Activated B cell treated with CpG ODN at 0.5 μM for 24 hours (primary cell): ENCODE results near the gene ADGRG2. TPM values are rescaled to one million over a fixed set of nuclear protein-coding genes. Genes with fewer than 3 reads are reported as not detected.
"Not testable (repeated sequence)": the region's sequence is repeated elsewhere in the genome, so short reads cannot be mapped to it uniquely, and the experiment has no call there.

Experiments
- ATAC-seq: fragments of 200-7000 bp; cut with Tn5 transposase; one replicate; pipeline ENCODE4 v1.10.0; 2021; ENCODE audit warnings: low read depth, mild to moderate bottlenecking, moderate library complexity
- CTCF ChIA-PET: fragments of 350-600 bp; sonication (Branson Sonifier 250); formaldehyde crosslinking; loops from one replicate; lab custom pipeline; 2021; ENCODE audit warnings: antibody characterized with exemption; lab: Charles Lee
- POLR2A ChIA-PET: fragments of 350-600 bp; sonication (Branson Sonifier 250); formaldehyde crosslinking; loops from one replicate; lab custom pipeline; 2021; ENCODE audit warnings: antibody characterized with exemption; lab: Charles Lee
- DNase-seq: peaks from one replicate; pipeline ENCODE4 v3.0.0; 2022
- H3K27ac Mint-ChIP-seq: one replicate; pipeline ENCODE4 v1.8.0; 2020; ENCODE audit warnings: mixed read lengths
- H3K27me3 Mint-ChIP-seq: one replicate; pipeline ENCODE4 v1.8.0; 2021; ENCODE audit warnings: mixed read lengths
- H3K36me3 Mint-ChIP-seq: one replicate; pipeline ENCODE4 v1.8.0; 2021; ENCODE audit warnings: low read depth, mixed read lengths
- H3K4me1 Mint-ChIP-seq: one replicate; pipeline ENCODE4 v1.8.0; 2021; ENCODE audit warnings: mixed read lengths
- H3K4me3 Mint-ChIP-seq: one replicate; pipeline ENCODE4 v1.8.0; 2020; ENCODE audit warnings: mild to moderate bottlenecking, mixed read lengths
- H3K9me3 Mint-ChIP-seq: one replicate; pipeline ENCODE4 v1.8.0; 2020; ENCODE audit warnings: mixed read lengths
- intact Hi-C: fragments of 100-400 bp; cut with micrococcal nuclease; formaldehyde crosslinking; loops from one replicate; pipeline ENCODE4 v1.15.1; 2024
- total RNA-seq: library from RNA; stranded (reverse); gene quantifications from 2 replicates; pipeline ENCODE4 v1.2.3, GENCODE V29; 2022
- TF ChIP-seq, protein P1 (sequence below): fragments of 200-600 bp; IDR thresholded peaks from one replicate; pipeline ENCODE4 v1.8.0; 2022; ENCODE audit warnings: antibody characterized with exemption, mild to moderate bottlenecking

The ADGRG2 gene
- total RNA-seq, 1 donor from 2014 or later: not detected

DNA sequence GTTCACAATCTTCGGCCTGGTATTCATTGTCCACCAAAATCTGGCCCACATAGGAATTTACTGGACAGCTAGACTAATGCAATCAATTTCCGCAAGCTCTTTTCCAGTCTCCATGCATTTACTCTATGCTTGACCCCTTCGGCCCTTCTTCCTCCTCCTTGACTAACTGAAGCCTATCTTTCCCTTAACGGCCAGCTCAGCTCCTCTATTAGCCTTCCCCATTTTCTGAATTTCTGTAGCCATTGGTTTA lies 137.2 kb downstream of the ADGRG2 start:
- intact Hi-C loops: loop anchor here (1.0 to 2.0 kb wide), 3 partner anchors 311 to 1158 kb away; partner anchors contain the start of gene BCLAF3
- H3K27me3 Mint-ChIP-seq: no peaks in the 10 kb centered on the region
- H3K9me3 Mint-ChIP-seq: no peaks in the 10 kb centered on the region
- TF ChIP-seq, protein P1, sequence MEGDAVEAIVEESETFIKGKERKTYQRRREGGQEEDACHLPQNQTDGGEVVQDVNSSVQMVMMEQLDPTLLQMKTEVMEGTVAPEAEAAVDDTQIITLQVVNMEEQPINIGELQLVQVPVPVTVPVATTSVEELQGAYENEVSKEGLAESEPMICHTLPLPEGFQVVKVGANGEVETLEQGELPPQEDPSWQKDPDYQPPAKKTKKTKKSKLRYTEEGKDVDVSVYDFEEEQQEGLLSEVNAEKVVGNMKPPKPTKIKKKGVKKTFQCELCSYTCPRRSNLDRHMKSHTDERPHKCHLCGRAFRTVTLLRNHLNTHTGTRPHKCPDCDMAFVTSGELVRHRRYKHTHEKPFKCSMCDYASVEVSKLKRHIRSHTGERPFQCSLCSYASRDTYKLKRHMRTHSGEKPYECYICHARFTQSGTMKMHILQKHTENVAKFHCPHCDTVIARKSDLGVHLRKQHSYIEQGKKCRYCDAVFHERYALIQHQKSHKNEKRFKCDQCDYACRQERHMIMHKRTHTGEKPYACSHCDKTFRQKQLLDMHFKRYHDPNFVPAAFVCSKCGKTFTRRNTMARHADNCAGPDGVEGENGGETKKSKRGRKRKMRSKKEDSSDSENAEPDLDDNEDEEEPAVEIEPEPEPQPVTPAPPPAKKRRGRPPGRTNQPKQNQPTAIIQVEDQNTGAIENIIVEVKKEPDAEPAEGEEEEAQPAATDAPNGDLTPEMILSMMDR: no peak
- ChIA-PET CTCF (interaction anchor here (1.3 kb wide), 1 partner anchor 98 kb away, joined by 4 read pairs; no protein-coding TSS in a partner anchor), POLR2A (interaction anchor here (1.1 to 1.4 kb wide), 2 partner anchors 98 to 310 kb away, joined by 6 to 10 read pairs; no protein-coding TSS in a partner anchor)
- H3K36me3 Mint-ChIP-seq: no peaks in the 10 kb centered on the region
- peak overlapping the region; percentile 87 for H3K4me3 Mint-ChIP-seq
- ATAC-seq (no peak), DNase-seq (no peak)
- H3K27ac Mint-ChIP-seq: peak overlapping the region; percentile 89
- H3K4me1 Mint-ChIP-seq: peaks cover 15% of the 10 kb centered on the region

GRCh38 chrX:18984381-18985185 lies 137.7 kb downstream of the ADGRG2 start:
- DNase-seq (peak; percentile 72), ATAC-seq (peak; percentile 86)
- TF ChIP-seq, protein P1: no peak
- no peaks in the 10 kb centered on the region for H3K9me3 Mint-ChIP-seq
- H3K4me3 Mint-ChIP-seq: peak overlapping the region; percentile 87
- intact Hi-C loops: loop anchor here (1.0 to 5.0 kb wide), 8 partner anchors 98 to 1247 kb away; partner anchors contain the start of genes BCLAF3, CDKL5, PDHA1 and SCML1
- ChIA-PET POLR2A (interaction anchor here (1.1 to 1.4 kb wide), 2 partner anchors 98 to 309 kb away, joined by 6 to 10 read pairs; no protein-coding TSS in a partner anchor), CTCF (interaction anchor here (1.3 kb wide), 1 partner anchor 98 kb away, joined by 4 read pairs; no protein-coding TSS in a partner anchor)
- H3K27ac Mint-ChIP-seq: peak overlapping the region; percentile 89
- H3K36me3 Mint-ChIP-seq: no peaks in the 10 kb centered on the region
- H3K4me1 Mint-ChIP-seq: peaks cover 15% of the 10 kb centered on the region
- no peaks in the 10 kb centered on the region for H3K27me3 Mint-ChIP-seq

DNA sequence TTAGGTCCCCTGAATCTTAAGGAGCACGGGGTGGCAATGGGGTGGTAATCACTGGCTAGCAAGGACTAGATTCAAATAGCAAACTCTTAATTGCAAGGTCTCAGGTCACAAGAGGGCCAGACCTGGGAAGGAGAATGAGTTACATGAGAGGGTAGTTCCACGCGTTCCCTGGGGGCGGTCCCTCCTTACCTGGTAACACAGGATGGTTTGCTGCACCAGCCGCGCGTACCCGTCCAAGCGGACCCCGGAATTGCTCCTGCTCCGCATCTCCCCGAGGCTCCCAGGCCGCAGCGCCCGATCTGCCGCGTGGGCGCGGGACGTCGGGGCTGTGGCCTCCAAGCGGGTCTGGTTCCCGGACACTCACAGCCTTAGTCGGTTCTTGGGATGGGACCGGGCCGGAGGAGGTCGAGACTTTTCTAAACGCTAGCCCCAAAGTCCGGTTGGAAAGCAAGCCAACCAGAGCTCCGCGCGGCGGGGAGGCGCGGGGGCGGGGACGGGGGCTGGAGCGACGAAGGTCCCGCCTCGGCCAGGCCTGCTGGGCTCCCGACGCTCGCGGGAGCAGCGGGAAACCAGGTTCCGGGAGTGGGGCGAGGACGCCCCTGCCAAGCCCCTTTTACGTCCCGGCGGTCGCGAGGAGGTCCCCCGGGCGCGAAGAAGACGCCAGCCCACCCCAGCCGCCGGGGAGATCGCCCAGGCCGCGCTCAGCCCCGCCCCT lies 138.4 kb downstream of the ADGRG2 start, which contains the start of gene PHKA2:
Gene PHKA2, minus strand, starts transcription at position 449 of the 715 bp plus-strand sequence. Its CDS starts 182 bp downstream, at position 267.
- Mint-ChIP-seq H3K27me3 (no peaks in the 10 kb centered on the region), H3K4me1 (peaks cover 15% of the 10 kb centered on the region), H3K9me3 (no peaks in the 10 kb centered on the region), H3K4me3 (peak within 1 kb of the TSS; percentile 87), H3K27ac (peak within 1 kb of the TSS; percentile 89), H3K36me3 (no peaks in the 10 kb centered on the region)
- CTCF ChIA-PET: no interaction called here
- POLR2A ChIA-PET: no interaction called here
- TF ChIP-seq, protein P1: no peak
- ATAC-seq (peak; percentile 23), DNase-seq (no peak)
- intact Hi-C loops: loop anchor here (1.0 to 5.0 kb wide), 7 partner anchors 98 to 1247 kb away; partner anchors contain the start of genes BCLAF3, CDKL5, PDHA1 and SCML1

DNA sequence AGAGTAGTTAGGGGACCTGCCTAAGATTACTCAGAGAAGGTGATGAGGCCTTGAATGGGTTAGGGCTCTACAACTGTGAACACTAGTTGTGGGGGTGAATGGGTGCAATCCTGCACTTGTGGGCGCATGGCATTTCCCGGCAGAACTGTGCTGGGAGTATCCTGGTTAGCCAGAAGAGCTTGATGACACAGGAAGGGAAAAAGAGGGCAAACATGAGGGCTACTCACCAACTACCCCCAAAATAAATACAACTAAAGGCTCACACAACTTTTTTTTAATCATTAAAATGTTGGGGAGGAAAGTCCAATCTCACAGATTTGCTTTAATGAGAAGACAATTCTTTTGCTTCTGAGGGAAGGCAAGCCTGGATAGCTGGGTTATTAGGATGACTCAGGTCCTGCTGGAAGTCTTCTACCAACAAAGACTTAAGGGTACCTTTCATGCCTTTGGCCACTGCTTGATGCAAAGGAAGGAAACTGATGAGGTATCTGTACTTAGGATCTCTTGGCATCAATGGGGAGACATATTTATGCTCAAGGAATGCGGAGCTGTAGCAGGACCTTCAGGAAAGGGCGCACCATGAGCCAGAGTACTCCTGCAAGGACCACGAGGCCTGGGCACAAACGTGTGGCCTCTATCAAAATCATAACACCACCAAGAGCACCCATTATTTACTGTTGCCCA lies 141.0 kb downstream of the ADGRG2 start:
- H3K4me3 Mint-ChIP-seq: no peak overlapping the region
- TF ChIP-seq, protein P1: no peak
- intact Hi-C loops: loop anchor here (5.0 kb wide), 2 partner anchors 629 to 1244 kb away; partner anchors contain the start of genes SCML1 and SCML2
- no peak overlapping the region for H3K27ac Mint-ChIP-seq
- peaks cover 15% of the 10 kb centered on the region for H3K4me1 Mint-ChIP-seq
- no peaks in the 10 kb centered on the region for H3K27me3 Mint-ChIP-seq
- CTCF ChIA-PET: no interaction called here
- ATAC-seq (no peak), DNase-seq (no peak)
- POLR2A ChIA-PET: interaction anchor here (0.7 kb wide), 1 partner anchor 57 kb away, joined by 3 read pairs; no protein-coding TSS in a partner anchor
- no peaks in the 10 kb centered on the region for H3K36me3 Mint-ChIP-seq
- no peaks in the 10 kb centered on the region for H3K9me3 Mint-ChIP-seq

DNA sequence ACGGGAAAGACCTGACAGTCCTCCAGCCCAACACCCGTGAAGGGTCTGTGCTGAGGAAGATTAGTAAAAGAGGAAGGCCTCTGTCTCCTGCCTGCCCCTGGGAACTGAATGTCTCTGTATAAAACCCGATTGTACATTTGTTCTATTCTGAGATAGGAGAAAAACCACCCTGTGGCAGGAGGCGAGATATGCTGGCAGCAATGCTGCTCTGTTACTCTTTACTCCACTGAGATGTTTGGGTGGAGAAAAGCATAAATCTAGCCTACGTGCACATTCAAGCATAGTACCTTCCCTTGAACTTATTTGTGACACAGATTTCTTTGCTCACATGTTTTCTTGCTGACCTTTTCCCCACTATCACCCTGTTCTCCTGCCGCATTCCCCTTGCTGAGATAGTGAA lies 142.0 kb downstream of the ADGRG2 start:
- H3K27ac Mint-ChIP-seq, H3K4me3 Mint-ChIP-seq, POLR2A ChIA-PET, H3K9me3 Mint-ChIP-seq, H3K27me3 Mint-ChIP-seq, DNase-seq, H3K36me3 Mint-ChIP-seq, CTCF ChIA-PET, ATAC-seq: not testable (repeated sequence)
- peaks cover 11% of the 10 kb centered on the region for H3K4me1 Mint-ChIP-seq
- intact Hi-C loops: loop anchor here (5.0 kb wide), 2 partner anchors 628 to 1243 kb away; partner anchors contain the start of genes SCML1 and SCML2
